GM21390 (cell line): ENCODE measurements around the gene ZNF337.
"Not testable (repeated sequence)": the region's sequence is repeated elsewhere in the genome, so short reads cannot be mapped to it uniquely, and the experiment has no call there.

Experiments
- ATAC-seq: cut with Tn5 transposase; IDR thresholded peaks from one replicate; pipeline ENCODE4 v1.9.1; 2021; ENCODE audit not compliant: unreplicated experiment

The ZNF337 gene

DNA sequence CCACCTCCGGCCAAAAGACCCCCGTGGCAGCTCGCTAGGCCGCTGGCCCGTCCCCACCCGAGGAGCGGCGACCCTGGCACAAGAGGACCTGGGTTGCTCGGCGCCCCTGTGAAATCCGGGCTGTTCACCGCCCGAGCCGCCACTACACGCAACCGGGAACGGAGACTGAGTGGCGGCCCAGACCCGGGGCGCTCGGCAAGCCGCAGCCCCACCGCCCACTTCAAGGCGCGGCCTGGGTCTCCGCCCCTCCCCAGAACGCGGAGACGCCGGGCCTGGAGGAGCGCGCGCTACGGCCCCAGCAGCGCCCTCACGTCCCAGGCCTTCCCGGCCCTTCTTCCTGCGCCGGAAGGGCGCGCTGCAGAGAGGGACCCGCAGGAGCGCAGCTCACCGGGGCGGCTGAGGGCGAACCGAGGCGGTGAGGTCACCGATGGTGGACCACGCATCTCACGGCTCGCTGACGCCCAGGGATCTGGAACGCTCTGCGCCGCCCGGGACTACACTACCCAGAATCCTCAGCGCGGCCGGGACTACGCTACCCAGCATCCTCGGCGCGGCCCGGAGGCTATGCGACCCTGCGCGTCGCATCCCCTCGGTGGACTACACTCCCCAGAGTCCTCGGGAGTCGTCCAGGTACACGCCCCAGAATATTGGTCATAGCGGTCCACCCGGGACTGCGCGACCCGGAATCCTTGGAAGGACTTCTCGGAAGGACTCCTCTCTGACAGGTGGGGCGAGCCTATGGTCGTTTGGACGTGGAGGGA, at the start of gene ZNF337:
ZNF337 (minus strand) TSS at position 483 of the 761 bp plus-strand sequence. CDS start 10,436 bp downstream, outside the sequence.
- peak; percentile 95 for ATAC-seq

DNA sequence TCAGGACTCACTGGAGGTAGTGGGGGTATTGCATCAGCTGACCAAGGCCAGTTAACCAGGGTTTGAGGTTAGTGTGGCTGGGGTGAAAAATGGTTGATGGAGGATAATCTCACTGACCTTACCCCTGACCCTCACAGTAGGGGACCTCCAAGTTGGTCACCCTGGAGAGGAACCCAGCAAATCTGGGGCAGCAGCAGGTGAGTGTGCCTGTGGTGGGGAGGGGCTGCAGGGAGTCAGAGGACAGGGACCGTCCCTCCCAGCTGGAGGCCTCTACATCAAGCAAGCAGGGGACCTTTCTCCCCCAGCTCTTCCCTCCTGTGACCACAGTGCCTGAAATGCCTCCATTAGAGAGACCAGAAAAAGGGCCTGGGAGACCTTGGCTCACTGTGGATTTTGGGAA, 49.1 kb upstream of the ZNF337 start:
- no peak for ATAC-seq

DNA sequence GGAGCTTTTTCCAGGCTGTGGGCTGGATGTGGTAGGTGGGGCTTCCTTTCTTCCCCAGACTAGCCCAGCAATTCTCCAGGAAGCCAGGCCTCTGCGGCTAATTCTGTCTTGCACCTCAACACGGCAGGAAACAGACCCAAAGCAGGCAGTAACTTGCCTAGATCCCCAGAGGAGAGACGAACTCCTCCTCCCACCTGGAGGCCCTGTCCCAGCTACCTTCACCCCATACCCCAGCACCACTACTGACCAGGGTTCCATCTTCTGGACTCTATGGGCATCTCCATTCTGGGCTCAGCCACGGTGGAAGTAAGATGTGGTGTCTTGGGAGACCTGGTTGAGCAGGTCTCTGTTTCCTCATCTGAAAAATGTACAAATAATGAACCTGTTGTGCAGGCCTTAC, 48.4 kb upstream of the ZNF337 start:
- ATAC-seq: no peak

DNA sequence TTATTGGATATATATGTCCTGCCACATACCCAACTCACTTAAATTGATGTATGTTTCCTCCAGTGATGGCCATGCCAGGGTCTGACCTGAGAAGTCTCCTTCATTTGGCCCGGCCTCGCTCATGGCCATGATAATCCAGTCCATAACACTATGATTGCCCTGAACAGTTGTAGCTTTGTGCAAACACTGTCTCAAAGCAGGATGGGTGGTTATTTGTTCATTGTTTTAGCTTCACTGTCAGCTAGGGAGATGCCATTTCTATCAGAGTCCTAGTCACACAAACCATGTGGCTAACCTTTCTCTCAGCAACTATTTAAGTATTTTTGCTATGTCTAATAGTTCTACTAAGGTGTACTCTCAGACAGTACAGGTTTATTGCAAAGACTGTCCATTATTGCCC, 47.6 kb upstream of the ZNF337 start:
- ATAC-seq: no peak

DNA sequence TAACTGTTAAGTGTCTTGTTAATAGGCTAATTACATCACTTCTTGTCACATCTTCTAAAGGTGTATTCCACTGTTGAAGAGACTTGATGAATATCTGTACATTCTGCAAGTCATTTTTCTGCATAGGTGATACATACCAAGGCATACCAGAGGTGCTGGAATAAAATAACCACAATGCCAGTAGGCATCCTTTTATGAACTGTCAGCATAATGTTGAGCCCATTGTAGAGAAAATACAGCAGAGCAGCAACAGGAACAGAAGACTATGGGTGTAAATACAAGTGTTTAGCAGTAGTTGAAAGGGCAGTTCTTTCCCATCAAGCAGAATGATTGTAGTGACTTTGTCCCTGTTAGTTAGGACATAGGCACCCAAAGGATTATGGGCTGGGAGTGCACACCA, 44.4 kb upstream of the ZNF337 start:
- no peak for ATAC-seq

DNA sequence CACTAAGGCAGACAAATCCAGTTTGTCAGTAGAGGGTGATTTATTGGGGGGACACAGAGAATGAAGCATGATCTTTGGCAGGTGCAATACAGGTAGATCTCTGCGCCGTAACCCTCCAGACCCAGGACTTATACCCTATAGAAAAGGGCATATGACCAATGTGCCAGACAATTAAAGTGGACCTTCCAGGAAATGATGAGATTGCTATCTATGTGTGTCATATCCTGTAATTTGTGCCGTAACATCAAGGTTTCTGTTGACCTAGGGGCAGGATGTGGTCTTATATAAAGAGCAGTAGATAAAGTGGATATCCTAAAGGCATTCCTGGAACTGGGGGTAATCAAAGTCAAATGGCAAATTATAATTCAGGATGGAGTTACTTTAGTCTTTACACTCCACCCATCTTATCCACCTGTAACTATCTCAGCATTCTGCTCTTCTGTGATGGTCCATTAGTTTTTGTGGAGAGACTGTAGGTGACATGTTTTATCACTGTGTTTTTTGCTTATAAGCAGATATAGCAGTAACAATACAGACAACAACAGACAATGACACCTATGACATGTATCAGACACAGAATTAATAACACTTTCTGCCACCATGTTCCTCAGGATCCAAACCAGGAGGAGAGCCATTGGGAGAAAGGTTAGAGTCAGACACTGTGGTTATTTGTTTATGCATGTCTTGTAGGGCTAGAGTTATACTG, 43.1 kb upstream of the ZNF337 start:
- no peak for ATAC-seq

DNA sequence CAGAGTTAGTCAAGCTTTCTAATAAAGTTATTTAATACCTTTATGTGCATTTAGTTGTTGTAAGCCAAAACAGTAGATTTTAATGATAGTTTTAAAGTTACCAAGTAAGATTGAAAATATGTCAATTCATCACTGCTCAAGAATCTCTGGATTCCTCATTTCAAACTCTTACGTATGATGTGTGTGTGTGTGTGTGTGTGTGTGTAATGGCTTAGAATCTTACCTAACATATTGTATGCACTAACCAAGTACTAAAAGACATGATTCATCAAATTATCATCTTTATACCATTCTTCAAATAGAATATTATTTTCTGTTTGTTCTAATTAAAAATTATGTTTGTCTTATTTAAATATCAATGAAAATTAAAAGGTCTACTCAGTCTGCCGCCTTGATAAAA, 41.5 kb upstream of the ZNF337 start:
- no peak for ATAC-seq

DNA sequence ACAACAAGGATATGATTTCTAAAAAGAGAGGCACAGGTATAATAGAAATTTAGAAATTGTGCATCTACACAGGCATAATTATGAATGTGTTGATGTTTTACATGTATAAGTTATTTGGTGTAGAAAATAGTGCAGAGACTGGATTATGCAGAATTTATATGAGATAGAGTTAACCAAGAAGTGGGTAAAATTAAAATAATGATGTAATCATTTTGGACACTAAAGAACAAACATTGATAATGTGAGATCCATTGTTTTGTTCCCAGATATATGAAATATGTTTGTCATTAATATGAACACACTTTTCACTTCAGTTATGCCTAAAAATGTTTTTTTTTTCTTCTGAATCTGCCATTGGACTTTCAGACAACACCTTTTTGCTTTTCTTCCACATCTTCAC, 37.2 kb upstream of the ZNF337 start:
- ATAC-seq: no peak

DNA sequence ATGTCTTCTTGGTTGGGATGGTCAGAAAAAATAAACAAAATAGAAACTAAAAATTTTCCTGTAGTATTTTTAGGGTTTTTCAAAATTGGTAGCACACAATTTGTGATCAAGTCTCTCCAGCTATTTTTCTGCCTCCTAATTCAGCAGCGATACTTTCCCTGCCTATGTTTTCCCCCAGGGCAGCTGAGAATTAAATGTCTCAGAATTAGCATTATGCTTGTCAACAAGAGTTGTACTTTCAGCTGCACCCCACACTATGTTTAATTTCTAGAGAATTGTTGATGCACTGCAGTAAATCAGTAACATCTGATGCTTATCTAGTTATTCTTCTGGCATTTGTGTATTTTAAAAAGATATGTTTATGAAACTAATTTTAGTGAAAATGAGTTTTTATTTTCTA, 34.2 kb upstream of the ZNF337 start:
- ATAC-seq: no peak

DNA sequence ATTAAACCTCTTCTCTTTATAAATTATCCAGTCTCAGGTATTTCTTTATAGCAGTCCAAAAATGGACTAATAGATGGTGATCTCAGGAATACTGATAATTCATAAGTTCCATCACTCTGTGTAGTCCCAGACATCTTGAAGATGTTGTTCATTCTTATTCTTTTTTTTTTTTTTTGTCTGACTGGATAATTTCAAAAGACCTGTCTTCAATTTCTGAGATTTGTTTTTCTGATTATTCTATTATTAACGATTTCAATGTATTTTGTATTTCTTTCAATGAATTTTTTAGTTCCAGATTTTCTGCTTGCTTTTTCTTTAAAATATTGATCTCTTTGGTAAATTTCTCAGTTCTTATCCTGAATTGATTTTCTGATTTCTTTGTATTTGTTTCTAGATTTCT, 29.7 kb upstream of the ZNF337 start:
- no peak for ATAC-seq

DNA sequence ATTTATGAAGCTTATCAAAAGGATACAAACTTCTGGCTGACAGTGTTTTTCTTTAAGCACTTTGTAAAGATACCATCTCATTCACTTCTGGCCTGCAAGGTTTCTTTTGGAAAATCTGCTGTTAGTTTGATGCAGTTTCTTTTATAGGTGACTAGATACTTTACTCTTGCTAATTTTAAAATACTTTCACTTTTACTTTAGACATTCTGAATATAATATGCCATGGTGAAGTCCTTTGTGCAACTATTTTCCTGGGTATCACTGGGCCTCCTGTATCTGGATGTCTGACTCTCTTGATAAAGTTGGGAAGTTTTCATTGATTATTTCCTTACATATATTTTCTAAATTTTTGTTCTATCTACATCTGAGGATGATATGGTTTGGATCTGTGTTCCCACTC, 29.0 kb upstream of the ZNF337 start:
- ATAC-seq: no peak

DNA sequence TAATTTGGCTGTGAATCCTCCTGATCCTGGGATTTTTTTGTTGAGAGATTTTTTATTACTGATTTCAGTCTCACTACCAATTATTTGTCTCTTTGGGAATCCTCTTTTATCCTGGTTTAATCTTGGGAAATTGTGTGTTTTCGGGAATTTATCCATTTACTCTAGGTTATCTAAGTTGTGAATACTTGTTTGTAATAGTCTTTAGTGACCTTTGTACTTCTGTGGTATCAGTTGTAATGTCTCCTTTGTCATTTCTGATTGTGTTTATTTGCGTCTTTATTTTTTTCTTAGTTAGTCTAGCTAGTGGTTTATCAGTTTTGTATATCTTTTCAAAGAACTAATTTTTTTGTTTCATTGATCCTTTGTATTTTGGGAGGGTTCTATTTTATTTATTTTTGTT, 27.3 kb upstream of the ZNF337 start:
- ATAC-seq: no peak

DNA sequence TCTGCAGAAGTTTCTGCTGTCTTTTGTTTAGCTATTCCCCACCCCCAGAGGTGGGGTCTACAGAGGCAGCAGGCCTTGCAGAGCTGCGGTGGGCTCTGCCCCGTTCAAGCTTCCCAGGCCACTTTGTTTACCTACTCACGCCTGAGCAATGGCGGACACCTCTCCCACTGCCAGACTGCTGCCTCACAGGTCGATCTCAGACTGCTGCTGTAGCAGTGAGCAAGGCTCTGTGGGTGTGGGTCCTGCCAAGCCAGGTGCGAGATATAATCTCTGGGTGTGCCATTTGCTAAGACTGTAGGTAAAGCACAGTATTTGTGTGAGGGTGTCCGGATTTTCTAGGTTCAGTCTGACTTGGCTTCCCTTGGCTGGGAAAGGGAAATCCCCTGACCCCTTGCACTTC, 23.6 kb upstream of the ZNF337 start:
- no peak for ATAC-seq

DNA sequence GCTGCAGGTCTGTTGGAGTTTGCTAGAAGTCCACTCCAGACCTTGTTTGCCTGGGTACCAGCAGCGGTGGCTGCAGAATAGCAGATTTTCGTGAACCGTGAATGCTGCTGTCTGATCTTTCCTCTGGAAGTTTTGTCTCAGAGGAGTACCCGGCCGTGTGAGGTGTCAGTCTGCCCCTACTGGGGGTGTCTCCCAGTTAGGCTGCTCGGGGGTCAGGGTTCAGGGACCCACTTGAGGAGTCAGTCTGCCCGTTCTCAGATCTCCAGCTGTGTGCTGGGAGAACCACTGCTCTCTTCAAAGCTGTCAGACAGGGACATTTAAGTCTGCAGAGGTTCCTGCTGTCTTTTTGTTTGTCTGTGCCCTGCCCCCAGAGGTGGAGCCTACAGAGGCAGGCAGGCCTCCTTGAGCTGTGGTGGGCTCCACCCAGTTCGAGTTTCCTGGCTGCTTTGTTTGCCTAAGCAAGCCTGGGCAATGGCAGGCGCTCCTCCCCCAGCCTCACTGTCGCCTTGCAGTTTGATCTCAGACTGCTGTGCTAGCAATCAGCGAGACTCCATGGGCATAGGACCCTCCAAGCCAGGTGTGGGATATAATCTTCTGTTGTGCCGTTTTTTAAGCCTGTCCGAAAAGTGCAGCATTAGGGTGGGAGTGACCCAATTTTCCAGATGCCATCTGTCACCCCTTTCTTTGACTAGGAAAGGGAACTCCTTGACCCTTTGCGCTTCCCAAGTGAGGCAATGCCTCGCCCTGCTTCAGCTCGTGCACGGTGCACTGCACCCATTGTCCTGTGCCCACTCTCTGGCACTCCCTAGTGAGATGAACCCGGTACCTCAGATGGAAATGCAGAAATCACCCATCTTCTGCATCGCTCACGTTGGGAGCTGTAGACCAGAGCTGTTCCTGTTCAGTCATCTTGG, 22.5 kb upstream of the ZNF337 start:
- ATAC-seq: not testable (repeated sequence)

DNA sequence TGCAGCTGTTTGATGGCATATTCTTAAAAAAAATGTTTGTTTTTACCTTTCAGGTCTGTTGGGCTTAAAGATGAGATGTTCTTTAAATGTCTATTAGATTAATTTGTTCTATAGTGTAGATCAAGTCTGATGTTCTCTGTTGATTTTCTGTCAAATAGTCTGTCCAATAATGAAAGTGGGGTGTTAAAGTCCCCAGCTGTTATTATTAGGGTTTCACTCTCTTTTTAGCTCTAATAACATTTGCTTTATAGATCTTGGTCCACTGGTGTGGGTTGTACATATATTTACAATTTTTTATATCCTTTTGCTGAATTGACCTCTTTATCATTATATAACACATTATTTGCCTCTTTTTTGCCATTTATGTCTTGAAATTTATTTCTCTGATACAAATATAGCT, 11.0 kb upstream of the ZNF337 start:
- no peak for ATAC-seq

DNA sequence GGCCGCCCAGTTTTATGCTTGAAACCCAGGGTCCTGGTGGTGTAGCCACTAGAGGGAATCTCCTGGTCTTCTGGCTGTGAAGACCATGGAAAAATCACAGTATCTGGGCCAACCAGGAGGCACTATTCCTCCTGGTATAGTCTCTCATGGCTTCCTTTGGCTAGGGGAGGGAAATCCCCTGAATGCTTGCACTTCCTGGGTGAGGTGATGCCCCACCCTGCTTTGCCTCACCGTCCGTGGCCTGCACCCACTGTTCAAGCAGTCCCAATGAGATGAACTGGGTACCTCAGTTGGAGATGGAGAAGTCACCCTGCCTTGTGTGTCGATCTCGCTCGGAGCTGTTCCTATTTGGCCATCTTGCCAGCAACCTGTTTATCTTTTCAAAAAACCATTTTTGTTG, 10.1 kb upstream of the ZNF337 start:
- no peak for ATAC-seq

DNA sequence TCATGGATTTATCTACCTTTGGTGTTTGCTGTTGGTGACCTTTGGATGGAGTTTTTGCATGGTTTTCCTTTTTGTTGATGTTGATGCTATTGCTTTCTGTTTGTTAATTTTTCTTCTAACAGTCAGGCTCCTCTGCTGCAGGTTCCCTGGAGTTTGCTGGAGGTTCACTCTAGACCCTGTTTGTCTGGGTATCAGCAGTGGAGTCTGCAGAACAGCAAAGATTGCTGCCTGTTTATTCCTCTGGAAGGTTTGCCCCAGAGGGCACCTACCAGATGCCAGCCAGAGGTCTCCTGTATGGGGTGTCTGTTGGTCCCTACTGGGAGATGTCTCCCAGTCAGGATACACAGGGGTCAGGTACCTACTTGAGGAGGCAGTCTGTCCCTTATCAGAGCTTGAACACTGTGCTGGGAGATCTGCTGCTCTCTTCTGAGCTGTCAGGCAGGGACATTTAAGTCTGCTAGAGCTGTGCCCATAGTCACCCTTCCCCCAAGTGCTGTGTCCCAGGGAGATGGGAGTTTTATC, 9.2 kb upstream of the ZNF337 start:
- ATAC-seq: no peak

DNA sequence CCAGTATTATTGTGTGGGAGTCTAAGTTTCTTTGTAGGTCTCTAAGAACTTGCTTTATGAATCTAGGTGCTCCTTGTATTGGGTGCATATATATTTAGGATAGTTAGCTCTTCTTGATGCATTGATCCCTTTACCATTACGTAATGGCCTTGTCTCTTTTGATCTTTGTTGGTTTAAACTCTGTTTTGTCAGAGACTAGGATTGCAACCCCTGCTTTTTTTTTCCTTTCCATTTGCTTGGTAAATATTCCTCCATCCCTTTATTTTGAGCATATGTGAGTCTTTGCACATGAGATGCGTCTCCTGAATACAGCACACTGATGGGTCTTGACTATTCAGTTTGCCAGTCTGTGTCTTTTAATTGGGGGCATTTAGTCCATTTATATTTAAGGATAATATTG, 7.7 kb upstream of the ZNF337 start:
- not testable (repeated sequence) for ATAC-seq

DNA sequence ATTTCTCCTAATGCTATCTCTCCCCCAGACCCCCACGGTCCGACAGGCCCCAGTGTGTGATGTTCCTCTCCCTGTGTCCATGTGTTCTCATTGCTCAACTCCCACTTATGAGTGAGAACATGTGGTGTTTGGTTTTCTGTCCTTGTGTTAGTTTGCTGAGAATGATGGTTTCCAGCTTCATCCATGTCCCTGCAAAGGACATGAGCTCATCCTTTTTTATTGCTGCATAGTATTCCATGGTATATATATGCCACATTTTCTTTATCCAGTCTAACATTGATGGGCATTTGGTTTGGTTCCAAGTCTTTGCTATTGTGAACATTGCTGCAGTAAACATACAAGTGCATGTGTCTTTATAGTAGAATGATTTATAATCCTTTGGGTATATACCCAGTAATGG, 4.2 kb upstream of the ZNF337 start:
- not testable (repeated sequence) for ATAC-seq

DNA sequence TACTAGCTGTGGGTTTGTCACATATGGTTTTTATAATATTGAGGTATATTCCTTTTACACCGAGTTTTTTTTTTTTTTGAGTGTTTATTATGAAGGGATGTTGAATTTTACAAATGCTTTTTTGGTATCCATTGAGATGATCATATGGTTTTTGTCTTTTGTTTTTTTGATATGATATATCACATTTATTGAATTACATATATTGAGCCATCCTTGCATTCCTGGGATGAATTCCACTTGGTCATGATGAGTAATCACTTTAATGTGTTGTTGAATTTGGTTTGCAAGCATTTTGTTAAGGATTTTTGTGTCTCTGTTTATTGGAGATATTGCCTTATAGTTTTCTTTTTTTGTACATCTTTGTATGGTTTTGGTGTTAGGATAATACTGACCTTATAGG, 3.3 kb upstream of the ZNF337 start:
- ATAC-seq: no peak

DNA sequence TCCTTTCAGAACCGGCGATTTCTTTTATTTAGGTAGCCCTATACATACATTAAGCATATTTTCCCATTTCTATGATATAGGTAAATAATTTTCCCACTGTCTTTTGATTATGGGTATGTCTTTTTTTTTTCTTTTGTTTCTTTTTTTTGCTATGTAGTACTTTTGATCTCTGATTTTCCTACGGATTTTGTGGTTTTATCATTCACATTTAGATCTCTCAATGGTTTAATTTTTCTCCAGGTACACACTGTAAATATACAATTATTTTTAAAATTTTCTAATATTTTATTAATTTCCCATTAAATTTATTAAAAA, 436 bp upstream of the ZNF337 start:
- no peak for ATAC-seq
